B cell (primary cell): ENCODE measurements around the gene IRF1.

Source experiments
- CTCF ChIP-seq: fragments of 200-600 bp; IDR thresholded peaks from one replicate; pipeline ENCODE4 v1.8.0; 2022; ENCODE audit warnings: antibody characterized with exemption, mild to moderate bottlenecking
- EZH2 ChIP-seq: IDR thresholded peaks from 2 replicates; pipeline ENCODE4 v1.6.1; 2012; ENCODE audit warnings: borderline replicate concordance, low read depth, mild to moderate bottlenecking, moderate library complexity, low read length; ENCODE audit not compliant: insufficient read depth, poor library complexity, severe bottlenecking

GRCh38 chr5:132439521-132440089 lies 51.0 kb downstream of the IRF1 start:
- TF ChIP-seq CTCF (no peak), EZH2 (no peak)
